Muscle layer of colon (tissue), 2 donors: ENCODE measurements around the gene NOTCH1.

ENCODE experiments used
- H3K27ac ChIP-seq: one replicate; pipeline ENCODE4 v1.7.0; 2013; ENCODE audit warnings: low read depth, mild to moderate bottlenecking, low read length, moderate library complexity
- H3K27me3 ChIP-seq, 2 donors: one replicate each; pipeline ENCODE4 v1.7.0; 2013; ENCODE audit warnings: low read length in 2 of 2, mild to moderate bottlenecking in 2 of 2; ENCODE audit not compliant: insufficient read depth in 2 of 2, control insufficient read depth in 1 of 2
- H3K36me3 ChIP-seq: one replicate; pipeline ENCODE4 v1.7.0; 2013; ENCODE audit warnings: mild to moderate bottlenecking, low read length; ENCODE audit not compliant: insufficient read depth
- H3K4me1 ChIP-seq: one replicate; pipeline ENCODE4 v1.7.0; 2013; ENCODE audit warnings: mild to moderate bottlenecking, low read length; ENCODE audit not compliant: insufficient read depth
- H3K4me3 ChIP-seq, 2 donors: one replicate each; pipeline ENCODE4 v1.7.0; 2013; ENCODE audit warnings: low read length in 2 of 2, low read depth in 1 of 2, mild to moderate bottlenecking in 1 of 2, moderate library complexity in 1 of 2
- H3K9ac ChIP-seq: one replicate; pipeline ENCODE4 v1.7.0; 2013; ENCODE audit warnings: low read length
- H3K9me3 ChIP-seq: one replicate; pipeline ENCODE4 v1.7.0; 2013; ENCODE audit warnings: mild to moderate bottlenecking, low read length
- donor health status: abdominal sarcoma.
- donor health status: Adenocarcinoma of cecum.

The NOTCH1 gene

DNA sequence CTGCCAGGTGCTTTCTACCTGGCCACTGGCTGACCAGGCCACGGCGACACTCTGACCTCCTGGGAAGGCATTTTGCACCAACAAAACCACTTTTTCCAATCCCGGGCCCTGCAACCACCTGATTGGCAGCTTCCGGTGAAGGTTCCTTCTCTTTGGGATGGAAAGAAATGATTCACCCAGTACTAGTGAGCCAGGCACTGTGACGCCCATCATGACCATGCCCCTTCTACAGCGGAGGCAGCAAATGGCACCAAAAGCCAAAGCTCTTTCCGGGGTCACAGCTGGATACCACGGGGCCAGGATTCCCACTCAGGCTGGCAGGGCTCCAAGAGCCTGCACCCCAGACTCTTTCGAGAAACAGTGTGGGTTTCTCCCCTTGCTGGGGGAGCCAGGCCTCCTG is 4.7 kb downstream of the NOTCH1 start:
- Histone ChIP-seq H3K27ac (peak overlapping the region; percentile 12), H3K9ac (no peak overlapping the region), H3K36me3 (peaks cover 27% of the 10 kb centered on the region), H3K9me3 (no peaks in the 10 kb centered on the region), H3K4me3 (no peak overlapping the region), H3K27me3 (no peaks in the 10 kb centered on the region), H3K4me1 (peaks cover 60% of the 10 kb centered on the region)

- Histone ChIP-seq H3K4me1 (peaks cover 67% of the 10 kb centered on the region), H3K36me3 (peaks cover 27% of the 10 kb centered on the region), H3K27me3 (no peaks in the 10 kb centered on the region), H3K9ac (peak overlapping the region; percentile 25), H3K9me3 (no peaks in the 10 kb centered on the region), H3K4me3 (peak overlapping the region in 1 of 2 donors; percentile 29), H3K27ac (peak overlapping the region; percentile 78)
These were observed 6.1 kb downstream of the NOTCH1 start for GRCh38 chr9:136539427-136540421.

DNA sequence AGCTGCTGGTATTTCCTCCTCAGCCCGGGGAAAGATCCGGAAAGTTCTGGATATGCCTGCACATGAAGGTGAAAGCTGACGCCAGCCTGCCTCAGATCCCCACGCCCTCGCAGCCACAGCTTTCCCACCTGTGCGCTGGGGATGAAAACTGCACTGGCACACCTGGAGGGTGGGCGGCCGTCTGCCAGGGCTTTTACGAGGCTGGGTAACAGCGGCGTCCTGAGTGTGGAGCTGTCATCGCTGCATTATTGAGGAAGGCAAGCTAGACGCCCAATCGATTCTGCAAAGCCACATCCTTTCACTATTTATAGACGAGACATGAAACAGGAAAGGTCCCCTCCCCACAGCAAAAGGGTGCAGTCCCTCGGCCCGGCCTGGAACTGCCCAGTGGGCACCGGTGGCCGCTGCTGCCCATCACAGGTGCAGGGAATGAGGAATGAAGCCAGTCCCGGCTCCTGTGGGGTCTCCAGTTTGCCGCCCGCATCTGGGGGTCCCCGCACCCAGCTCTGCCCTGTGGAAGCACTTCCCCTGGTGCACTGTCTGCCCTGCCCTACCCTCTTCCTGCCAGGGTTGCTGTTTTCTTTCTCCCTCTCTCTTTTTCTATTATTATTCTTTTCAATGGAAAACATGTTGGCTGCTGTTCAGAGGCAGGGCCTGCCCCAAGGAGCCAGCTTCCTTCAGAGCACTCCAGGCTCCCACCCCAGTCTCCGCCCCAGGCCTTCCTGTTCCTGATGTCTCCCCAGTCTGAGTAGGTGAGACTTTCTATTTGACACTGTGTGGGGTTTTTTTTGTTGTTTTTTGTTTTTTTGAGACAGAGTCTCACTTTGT is 7.0 kb downstream of the NOTCH1 start:
- no peak overlapping the region for H3K4me3 ChIP-seq

DNA sequence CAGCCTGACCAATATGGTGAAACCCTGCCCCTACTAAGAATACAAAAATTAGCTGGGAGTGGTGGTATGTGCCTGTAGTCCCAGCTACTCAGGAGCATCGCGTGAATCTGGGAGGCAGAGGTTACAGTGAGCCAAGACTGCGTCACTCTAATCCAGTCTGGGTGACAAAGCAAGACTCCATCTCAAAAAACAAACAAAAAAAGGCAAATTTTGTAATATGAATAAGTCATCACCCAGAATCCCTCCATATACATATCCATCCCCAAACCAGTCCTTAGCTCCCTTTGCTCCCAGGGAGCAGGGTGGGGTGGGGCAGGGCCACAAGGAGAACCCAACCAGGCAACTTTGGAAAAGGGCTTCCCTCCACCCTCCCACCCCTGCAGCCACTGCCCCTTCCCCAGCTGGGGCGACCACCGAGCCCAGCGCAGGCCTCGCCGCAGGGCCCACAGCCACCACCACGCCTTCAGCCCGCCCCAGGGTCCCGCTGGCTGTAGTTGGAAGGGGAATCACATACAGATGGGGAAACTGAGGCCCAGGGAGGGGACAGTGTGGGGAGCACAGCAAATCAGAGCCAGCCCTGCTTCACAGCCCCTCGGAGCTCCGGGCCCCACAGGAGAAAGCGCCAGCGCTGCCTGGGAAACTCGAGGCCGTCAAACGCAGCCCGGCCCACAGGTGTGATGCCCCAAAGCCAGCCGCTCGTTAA is 7.8 kb downstream of the NOTCH1 start:
- H3K9me3 ChIP-seq: no peaks in the 10 kb centered on the region
- H3K27ac ChIP-seq: no peak overlapping the region
- H3K27me3 ChIP-seq: no peaks in the 10 kb centered on the region
- H3K4me3 ChIP-seq: no peak overlapping the region
- H3K36me3 ChIP-seq: peaks cover 29% of the 10 kb centered on the region
- peaks cover 60% of the 10 kb centered on the region for H3K4me1 ChIP-seq
- no peak overlapping the region for H3K9ac ChIP-seq

More for the DNA sequence above, 7.0 kb downstream of the NOTCH1 start:
- peak overlapping the region; percentile 78 for H3K27ac ChIP-seq
- H3K27me3 ChIP-seq: no peaks in the 10 kb centered on the region
- no peaks in the 10 kb centered on the region for H3K9me3 ChIP-seq
- peaks cover 62% of the 10 kb centered on the region for H3K4me1 ChIP-seq
- peaks cover 32% of the 10 kb centered on the region for H3K36me3 ChIP-seq
- H3K9ac ChIP-seq: no peak overlapping the region

DNA sequence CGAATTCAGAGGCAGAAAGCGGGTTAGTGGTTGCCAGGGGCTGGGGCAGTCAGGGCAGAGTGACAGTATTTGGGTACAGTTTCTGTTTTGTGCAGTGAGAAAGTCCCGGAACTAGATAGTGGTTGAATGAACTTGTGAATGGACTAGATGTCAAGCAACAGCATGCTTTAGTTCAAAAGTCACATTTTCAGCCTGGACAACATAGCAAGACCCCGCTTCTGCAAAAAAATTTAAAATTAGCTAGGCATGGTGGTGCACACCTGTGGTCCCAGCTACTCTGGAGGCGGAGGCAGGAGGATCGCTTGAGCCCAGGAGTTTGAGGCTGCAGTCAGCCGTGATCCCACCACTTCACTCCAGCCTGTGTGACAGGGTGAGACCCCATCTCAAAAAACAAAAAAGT is 8.4 kb downstream of the NOTCH1 start:
- Histone ChIP-seq H3K27ac (no peak overlapping the region), H3K9ac (no peak overlapping the region), H3K4me1 (peaks cover 62% of the 10 kb centered on the region), H3K27me3 (no peaks in the 10 kb centered on the region), H3K9me3 (no peaks in the 10 kb centered on the region), H3K4me3 (no peak overlapping the region), H3K36me3 (peaks cover 26% of the 10 kb centered on the region)

DNA sequence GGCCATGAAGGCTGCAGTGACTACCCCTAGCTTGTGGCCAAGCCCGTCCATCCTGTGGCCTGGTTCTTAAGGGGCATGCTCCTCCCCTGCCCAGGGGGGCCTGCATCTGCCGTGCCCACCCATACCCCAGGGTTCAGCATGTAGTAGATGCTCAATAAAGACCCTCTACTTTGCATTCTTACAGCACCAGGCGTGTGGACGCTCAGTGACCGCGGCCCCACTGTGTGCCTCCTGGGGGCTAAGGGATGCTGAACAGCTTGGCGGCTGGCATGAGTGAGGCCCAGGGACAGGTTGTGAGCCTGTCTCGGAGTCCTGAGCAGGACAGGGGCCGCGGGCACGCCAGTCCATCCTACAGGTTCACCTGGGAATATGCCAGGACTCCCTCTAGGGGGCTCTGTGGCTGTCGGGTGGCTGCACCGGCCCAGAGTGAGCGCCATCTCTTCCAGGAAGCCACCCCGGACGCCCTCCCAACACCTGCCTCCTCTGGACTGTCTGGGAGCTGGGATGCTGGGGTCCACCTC is 9.1 kb downstream of the NOTCH1 start:
- no peaks in the 10 kb centered on the region for H3K27me3 ChIP-seq
- H3K9me3 ChIP-seq: no peaks in the 10 kb centered on the region
- H3K36me3 ChIP-seq: peaks cover 26% of the 10 kb centered on the region
- H3K9ac ChIP-seq: no peak overlapping the region
- H3K4me1 ChIP-seq: peaks cover 63% of the 10 kb centered on the region
- no peak overlapping the region for H3K4me3 ChIP-seq
- H3K27ac ChIP-seq: no peak overlapping the region

DNA sequence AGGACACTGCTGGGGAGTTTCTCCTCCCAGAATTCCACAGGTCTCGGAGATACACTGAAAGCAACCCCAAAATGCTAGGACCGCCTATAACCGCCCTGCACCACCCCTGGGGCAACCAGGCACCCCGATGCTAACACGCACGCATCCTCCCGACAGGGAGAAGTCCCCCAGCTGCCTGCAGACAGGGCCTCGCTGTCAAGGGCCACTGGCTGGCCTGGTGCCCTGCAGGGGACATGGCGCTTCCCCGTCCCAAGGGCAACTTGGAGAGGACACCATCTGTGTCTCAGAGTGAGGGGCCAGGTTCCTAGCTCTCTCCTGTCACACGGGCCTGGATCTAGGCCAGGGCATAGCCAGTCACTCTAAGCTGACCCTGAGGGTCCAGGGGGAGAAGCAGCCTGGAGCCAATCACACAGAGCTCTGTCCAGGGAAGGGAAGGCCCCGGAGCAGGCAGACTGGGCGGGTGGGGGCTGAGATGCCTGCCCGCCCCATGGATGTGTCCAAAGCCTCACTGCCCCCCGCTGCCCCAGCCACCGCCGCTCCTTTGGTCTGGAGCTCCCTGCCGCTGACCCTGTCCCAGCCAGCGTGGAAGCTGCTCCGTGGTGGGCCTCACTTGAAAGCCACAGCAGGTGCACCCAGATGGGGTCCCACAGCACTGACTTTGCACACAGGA is 9.7 kb downstream of the NOTCH1 start:
- no peak overlapping the region for H3K27ac ChIP-seq

DNA sequence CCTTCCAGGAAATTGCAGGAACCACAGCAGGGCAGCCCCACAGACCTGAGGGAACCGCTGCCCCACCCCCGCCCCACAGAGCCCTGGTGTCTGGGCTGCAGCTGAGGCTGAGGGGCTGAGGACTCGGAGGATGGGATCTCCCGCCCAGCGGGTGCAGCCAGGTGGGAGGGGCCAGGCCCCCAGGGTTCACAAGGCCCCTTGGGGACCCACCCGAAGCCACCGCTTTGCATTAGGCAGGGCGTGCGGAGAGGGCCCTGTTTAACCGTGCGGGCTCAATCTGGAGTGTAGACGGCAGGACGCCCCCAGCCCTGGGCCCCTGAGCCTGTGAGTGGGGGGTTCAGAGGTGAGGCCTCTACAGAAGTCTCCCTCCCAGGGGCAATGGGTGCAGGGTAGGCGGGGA is 10.8 kb downstream of the NOTCH1 start:
- Histone ChIP-seq H3K36me3 (peaks cover 17% of the 10 kb centered on the region), H3K4me1 (peaks cover 62% of the 10 kb centered on the region), H3K4me3 (no peak overlapping the region), H3K9ac (no peak overlapping the region), H3K9me3 (no peaks in the 10 kb centered on the region), H3K27me3 (no peaks in the 10 kb centered on the region), H3K27ac (no peak overlapping the region)

More for the DNA sequence above, 9.7 kb downstream of the NOTCH1 start:
- no peaks in the 10 kb centered on the region for H3K9me3 ChIP-seq
- no peak overlapping the region for H3K9ac ChIP-seq
- no peaks in the 10 kb centered on the region for H3K27me3 ChIP-seq
- peaks cover 63% of the 10 kb centered on the region for H3K4me1 ChIP-seq
- peaks cover 20% of the 10 kb centered on the region for H3K36me3 ChIP-seq
- H3K4me3 ChIP-seq: no peak overlapping the region

DNA sequence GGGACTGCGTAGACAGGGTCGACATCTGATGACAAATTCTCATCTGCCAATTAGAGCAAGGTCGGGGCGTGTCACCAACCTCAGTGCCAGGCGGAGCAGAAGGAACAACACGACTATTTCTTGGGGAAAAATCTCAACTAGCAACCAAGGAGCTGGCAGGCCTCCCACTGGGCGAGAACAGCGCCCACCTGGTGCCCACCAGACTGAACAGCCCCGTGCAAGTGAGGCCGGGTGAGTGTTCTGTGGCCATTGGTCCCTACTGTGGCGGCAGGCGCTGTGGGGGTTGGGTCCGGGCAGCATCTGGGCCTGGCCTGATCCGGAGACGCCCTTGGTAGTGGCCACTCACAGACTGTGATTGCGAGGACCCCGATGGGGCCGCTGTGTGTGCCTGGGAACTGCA is 11.5 kb downstream of the NOTCH1 start:
- Histone ChIP-seq H3K27me3 (no peaks in the 10 kb centered on the region), H3K4me1 (peaks cover 67% of the 10 kb centered on the region), H3K27ac (no peak overlapping the region), H3K9me3 (no peaks in the 10 kb centered on the region), H3K9ac (no peak overlapping the region), H3K4me3 (no peak overlapping the region), H3K36me3 (peaks cover 17% of the 10 kb centered on the region)

- Histone ChIP-seq H3K9me3 (no peaks in the 10 kb centered on the region), H3K27me3 (no peaks in the 10 kb centered on the region), H3K4me1 (peaks cover 71% of the 10 kb centered on the region), H3K36me3 (peaks cover 17% of the 10 kb centered on the region), H3K4me3 (no peak overlapping the region), H3K9ac (no peak overlapping the region), H3K27ac (no peak overlapping the region)
These were observed 12.1 kb downstream of the NOTCH1 start for GRCh38 chr9:136533775-136534157.
